Osteoblast (primary cell): ENCODE data around the gene GNAZ. TPM values are rescaled to one million over a fixed set of nuclear protein-coding genes. Genes with fewer than 3 reads are reported as not detected.

Experiments used
- DNase-seq: peaks from one replicate; pipeline ENCODE4 v3.0.0; 2011; ENCODE audit warnings: low spot score, mixed read lengths; ENCODE audit not compliant: insufficient read length; ENCODE audit errors: missing footprints
- H2AFZ ChIP-seq: 2 replicates; pipeline ENCODE4 v1.6.0; 2011; ENCODE audit warnings: mild to moderate bottlenecking, low read length
- H3K27ac ChIP-seq: 2 replicates; pipeline ENCODE4 v1.5.1; 2011; ENCODE audit warnings: mild to moderate bottlenecking, low read depth, low read length, moderate library complexity
- H3K27me3 ChIP-seq: 2 replicates; pipeline ENCODE4 v1.6.0; 2012; ENCODE audit warnings: mild to moderate bottlenecking, control low read depth, inconsistent platforms, low read length, moderate library complexity; ENCODE audit not compliant: insufficient read depth
- H3K36me3 ChIP-seq: 2 replicates; pipeline ENCODE4 v1.5.1; 2011; ENCODE audit warnings: mild to moderate bottlenecking, low read length, control low read depth, moderate library complexity; ENCODE audit not compliant: insufficient read depth
- H3K4me1 ChIP-seq: 2 replicates; pipeline ENCODE4 v1.5.1; 2011; ENCODE audit warnings: mild to moderate bottlenecking, low read length, control low read depth, moderate library complexity; ENCODE audit not compliant: insufficient read depth
- H3K4me2 ChIP-seq: 2 replicates; pipeline ENCODE4 v1.6.0; 2011; ENCODE audit warnings: mild to moderate bottlenecking, low read length; ENCODE audit not compliant: insufficient read depth
- H3K4me3 ChIP-seq: fragments of 200-600 bp; sonication (generic); 3 replicates; pipeline ENCODE4 v1.5.1; 2012; ENCODE audit warnings: mild to moderate bottlenecking, low read length, inconsistent platforms; ENCODE audit not compliant: insufficient read depth
- H3K79me2 ChIP-seq: 2 replicates; pipeline ENCODE4 v1.6.0; 2012; ENCODE audit warnings: mild to moderate bottlenecking, low read length, control low read depth, inconsistent platforms; ENCODE audit not compliant: insufficient read depth
- H3K9me3 ChIP-seq: 2 replicates; pipeline ENCODE4 v1.5.1; 2011; ENCODE audit warnings: low read depth, low read length, control low read depth
- H4K20me1 ChIP-seq: 2 replicates; pipeline ENCODE4 v1.6.0; 2012; ENCODE audit warnings: mild to moderate bottlenecking, low read length, control low read depth; ENCODE audit not compliant: insufficient read depth
- CTCF ChIP-seq: IDR thresholded peaks from 2 replicates; pipeline ENCODE4 v1.5.1; 2011; ENCODE audit warnings: mild to moderate bottlenecking, low read depth, low read length, moderate library complexity; ENCODE audit errors: extremely low read depth
- total RNA-seq: library from RNA; depleted of rRNA; stranded (reverse); fragments of >200 nt; gene quantifications from 2 replicates; pipeline ENCODE4 v1.2.3, GENCODE V29; 2012

GNAZ gene
- total RNA-seq, 1 donor = 0.72 TPM

GRCh38 chr22:23158516-23159290, 88.4 kb downstream of the GNAZ start:
- H3K27me3 ChIP-seq = no peaks in the 10 kb centered on the region
- no peaks in the 10 kb centered on the region for H3K36me3 ChIP-seq
- no peak for TF ChIP-seq CTCF
- no peak overlapping the region for H3K27ac ChIP-seq
- no peak overlapping the region for H3K4me3 ChIP-seq
- no peaks in the 10 kb centered on the region for H3K4me1 ChIP-seq
- no peaks in the 10 kb centered on the region for H3K9me3 ChIP-seq
- H3K4me2 ChIP-seq = no peak overlapping the region
- DNase-seq = no peak
- no peaks in the 10 kb centered on the region for H4K20me1 ChIP-seq
- no peaks in the 10 kb centered on the region for H3K79me2 ChIP-seq
- H2AFZ ChIP-seq = no peak overlapping the region

- Histone ChIP-seq H3K27ac (no peak overlapping the region), H3K4me3 (no peak overlapping the region), H3K27me3 (no peaks in the 10 kb centered on the region), H3K4me1 (no peaks in the 10 kb centered on the region), H4K20me1 (no peaks in the 10 kb centered on the region), H3K79me2 (no peaks in the 10 kb centered on the region), H2AFZ (no peak overlapping the region), H3K36me3 (no peaks in the 10 kb centered on the region), H3K9me3 (no peaks in the 10 kb centered on the region), H3K4me2 (no peak overlapping the region)
- TF ChIP-seq CTCF = no peak
- no peak for DNase-seq
Measured at GRCh38 chr22:23159291-23159630, 88.9 kb downstream of the GNAZ start.

DNA sequence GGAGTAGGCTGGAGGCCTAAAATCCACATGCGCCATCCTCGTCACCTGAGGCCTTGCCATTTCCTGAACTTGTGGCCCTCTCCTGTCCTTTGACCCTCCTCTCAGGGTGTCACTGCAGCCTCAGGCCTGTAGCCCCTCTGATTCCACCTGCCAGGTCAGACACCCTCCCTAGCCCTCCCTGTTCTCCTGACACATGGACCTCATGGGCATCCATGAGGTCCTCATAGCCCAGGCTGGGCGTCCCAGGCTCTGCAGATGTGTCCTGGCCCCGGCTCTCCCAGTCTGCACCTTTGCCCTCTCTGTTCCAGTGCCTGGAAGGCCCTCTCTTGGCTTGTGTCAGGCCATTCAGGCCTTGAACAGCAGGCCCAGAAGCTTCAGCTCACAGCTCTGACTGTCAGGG, 90.7 kb downstream of the GNAZ start:
- Histone ChIP-seq H3K4me1 (no peaks in the 10 kb centered on the region), H2AFZ (no peak overlapping the region), H4K20me1 (no peaks in the 10 kb centered on the region), H3K9me3 (no peaks in the 10 kb centered on the region), H3K79me2 (no peaks in the 10 kb centered on the region), H3K4me3 (no peak overlapping the region), H3K27me3 (peaks cover 2% of the 10 kb centered on the region), H3K36me3 (no peaks in the 10 kb centered on the region), H3K4me2 (no peak overlapping the region), H3K27ac (no peak overlapping the region)
- peak; percentile 57 for DNase-seq
- TF ChIP-seq CTCF = no peak

GRCh38 chr22:23161574-23161973, 91.3 kb downstream of the GNAZ start:
- no peaks in the 10 kb centered on the region for H3K4me1 ChIP-seq
- H3K79me2 ChIP-seq = no peaks in the 10 kb centered on the region
- H3K4me3 ChIP-seq = no peak overlapping the region
- no peaks in the 10 kb centered on the region for H4K20me1 ChIP-seq
- peaks cover 2% of the 10 kb centered on the region for H3K27me3 ChIP-seq
- H3K36me3 ChIP-seq = no peaks in the 10 kb centered on the region
- H3K9me3 ChIP-seq = no peaks in the 10 kb centered on the region
- H3K4me2 ChIP-seq = no peak overlapping the region
- no peak overlapping the region for H3K27ac ChIP-seq
- no peak for DNase-seq
- TF ChIP-seq CTCF = no peak
- H2AFZ ChIP-seq = no peak overlapping the region
